ENCODE measurements around the gene SHOX. TPM values are rescaled to one million over a fixed set of nuclear protein-coding genes. Genes with fewer than 3 reads are reported as not detected.
"Not testable (repeated sequence)": the region's sequence is repeated elsewhere in the genome, so short reads cannot be mapped to it uniquely, and the experiment has no call there.

Gene SHOX
- total RNA-seq, 1 donor from 2014 or later = not detected

DNA sequence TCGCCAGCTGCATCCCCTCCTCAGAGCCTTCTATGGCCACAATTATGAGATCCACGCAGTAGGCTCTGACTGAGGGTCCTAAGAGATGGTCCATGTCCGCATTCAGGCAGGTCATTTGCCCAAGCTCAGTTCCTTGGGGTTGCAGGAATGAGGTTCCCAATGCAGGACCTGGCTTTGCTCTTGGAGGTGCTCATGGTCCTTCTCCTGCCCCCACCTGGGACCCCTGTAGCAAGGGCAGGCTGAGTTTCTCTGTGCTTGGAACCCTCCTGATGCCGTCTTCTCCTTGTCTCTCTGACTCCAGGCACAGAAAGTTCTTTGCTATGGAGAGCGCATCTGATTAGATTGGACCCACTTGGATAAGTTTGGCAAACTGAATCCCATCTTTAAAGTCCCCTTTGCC, 16.5 kb upstream of the SHOX start:
- peaks cover 17% of the 10 kb centered on the region for H3K9me3 Mint-ChIP-seq (ENCODE audit: low read depth)
- H3K27ac Mint-ChIP-seq = no peak overlapping the region
- no peak overlapping the region for H3K4me3 Mint-ChIP-seq (ENCODE audit: low read depth)
- TF ChIP-seq, protein P1, sequence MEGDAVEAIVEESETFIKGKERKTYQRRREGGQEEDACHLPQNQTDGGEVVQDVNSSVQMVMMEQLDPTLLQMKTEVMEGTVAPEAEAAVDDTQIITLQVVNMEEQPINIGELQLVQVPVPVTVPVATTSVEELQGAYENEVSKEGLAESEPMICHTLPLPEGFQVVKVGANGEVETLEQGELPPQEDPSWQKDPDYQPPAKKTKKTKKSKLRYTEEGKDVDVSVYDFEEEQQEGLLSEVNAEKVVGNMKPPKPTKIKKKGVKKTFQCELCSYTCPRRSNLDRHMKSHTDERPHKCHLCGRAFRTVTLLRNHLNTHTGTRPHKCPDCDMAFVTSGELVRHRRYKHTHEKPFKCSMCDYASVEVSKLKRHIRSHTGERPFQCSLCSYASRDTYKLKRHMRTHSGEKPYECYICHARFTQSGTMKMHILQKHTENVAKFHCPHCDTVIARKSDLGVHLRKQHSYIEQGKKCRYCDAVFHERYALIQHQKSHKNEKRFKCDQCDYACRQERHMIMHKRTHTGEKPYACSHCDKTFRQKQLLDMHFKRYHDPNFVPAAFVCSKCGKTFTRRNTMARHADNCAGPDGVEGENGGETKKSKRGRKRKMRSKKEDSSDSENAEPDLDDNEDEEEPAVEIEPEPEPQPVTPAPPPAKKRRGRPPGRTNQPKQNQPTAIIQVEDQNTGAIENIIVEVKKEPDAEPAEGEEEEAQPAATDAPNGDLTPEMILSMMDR (IDR thresholded peaks at IDR 0.05; ENCODE audit: unreplicated experiment) = no peak
- H3K27me3 Mint-ChIP-seq = peaks cover 59% of the 10 kb centered on the region
- no peaks in the 10 kb centered on the region for H3K36me3 Mint-ChIP-seq (ENCODE audit: insufficient read depth)
- H3K4me1 Mint-ChIP-seq (ENCODE audit: low read depth) = no peaks in the 10 kb centered on the region
- no peak for DNase-seq (ENCODE audit: low spot score, unreplicated experiment)

DNA sequence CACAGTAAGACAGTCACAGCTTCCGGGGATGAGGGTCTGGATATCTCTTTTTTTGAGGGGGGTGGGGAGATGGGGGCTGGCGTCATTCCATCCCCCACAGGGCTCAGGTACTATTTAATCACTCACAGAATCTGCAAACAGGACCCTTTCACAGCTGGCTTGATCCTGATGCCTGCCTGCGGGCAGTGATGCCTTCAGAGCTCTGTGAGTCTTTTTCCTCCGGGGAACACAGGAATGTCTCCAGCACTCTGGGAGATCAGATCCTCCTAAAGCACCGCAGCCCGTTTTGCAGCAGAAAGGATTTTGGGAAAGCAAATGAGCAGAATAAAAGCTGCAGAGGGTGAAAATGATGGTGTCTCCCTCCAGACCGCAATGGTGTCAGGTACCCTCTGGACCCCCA, 13.2 kb upstream of the SHOX start:
- no peaks in the 10 kb centered on the region for H3K4me1 Mint-ChIP-seq (ENCODE audit: low read depth)
- DNase-seq (ENCODE audit: low spot score, unreplicated experiment) = no peak
- H3K9me3 Mint-ChIP-seq (ENCODE audit: low read depth) = no peaks in the 10 kb centered on the region
- no peak overlapping the region for H3K4me3 Mint-ChIP-seq (ENCODE audit: low read depth)
- H3K27me3 Mint-ChIP-seq = peaks cover 81% of the 10 kb centered on the region
- H3K36me3 Mint-ChIP-seq (ENCODE audit: insufficient read depth) = no peaks in the 10 kb centered on the region
- no peak overlapping the region for H3K27ac Mint-ChIP-seq
- TF ChIP-seq, protein P1 (IDR thresholded peaks at IDR 0.05; ENCODE audit: unreplicated experiment) = no peak

DNA sequence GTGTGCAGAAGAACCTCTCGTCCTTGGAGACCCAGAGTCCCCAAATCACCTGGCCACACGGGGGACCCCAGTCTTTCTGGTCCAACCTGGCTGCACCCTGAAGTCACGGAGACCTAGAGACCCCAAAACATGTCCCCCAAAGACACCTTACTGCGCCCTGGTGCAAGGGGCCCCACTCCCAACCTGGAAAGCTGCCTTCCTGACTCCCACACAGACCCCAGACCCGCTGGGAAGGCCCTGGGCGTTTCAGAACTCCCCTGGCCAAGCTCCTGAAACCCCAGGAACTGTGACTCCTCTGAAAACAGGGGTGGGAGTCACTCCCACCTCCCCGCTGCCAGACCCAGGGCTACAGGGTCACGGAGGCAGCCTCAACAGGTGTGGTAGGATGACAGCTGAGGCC, 12.7 kb upstream of the SHOX start:
- no peak overlapping the region for H3K27ac Mint-ChIP-seq
- no peaks in the 10 kb centered on the region for H3K9me3 Mint-ChIP-seq (ENCODE audit: low read depth)
- H3K4me3 Mint-ChIP-seq (ENCODE audit: low read depth) = no peak overlapping the region
- H3K27me3 Mint-ChIP-seq = peaks cover 82% of the 10 kb centered on the region
- DNase-seq (ENCODE audit: low spot score, unreplicated experiment) = no peak
- TF ChIP-seq, protein P1 (IDR thresholded peaks at IDR 0.05; ENCODE audit: unreplicated experiment) = no peak
- H3K4me1 Mint-ChIP-seq (ENCODE audit: low read depth) = no peaks in the 10 kb centered on the region
- no peaks in the 10 kb centered on the region for H3K36me3 Mint-ChIP-seq (ENCODE audit: insufficient read depth)

DNA sequence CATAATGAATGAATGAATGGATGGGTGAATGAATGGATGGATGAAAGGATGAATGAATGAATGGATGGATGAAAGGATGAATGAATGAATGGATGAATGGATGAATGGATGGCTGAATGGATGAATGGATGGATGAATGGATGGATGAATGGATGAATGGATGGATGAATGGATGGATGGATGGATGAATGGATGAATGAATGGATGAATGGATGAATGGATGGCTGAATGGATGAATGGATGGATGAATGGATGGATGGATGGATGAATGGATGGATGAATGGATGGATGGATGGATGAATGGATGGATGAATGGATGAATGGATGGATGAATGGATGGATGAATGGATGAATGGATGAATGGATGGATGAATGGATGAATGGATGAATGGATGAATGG, 12.3 kb upstream of the SHOX start:
- H3K4me3 Mint-ChIP-seq (ENCODE audit: low read depth); H3K27ac Mint-ChIP-seq; H3K36me3 Mint-ChIP-seq (ENCODE audit: insufficient read depth); H3K4me1 Mint-ChIP-seq (ENCODE audit: low read depth); DNase-seq (ENCODE audit: low spot score, unreplicated experiment); H3K9me3 Mint-ChIP-seq (ENCODE audit: low read depth): not testable (repeated sequence)
- peaks cover 82% of the 10 kb centered on the region for H3K27me3 Mint-ChIP-seq

DNA sequence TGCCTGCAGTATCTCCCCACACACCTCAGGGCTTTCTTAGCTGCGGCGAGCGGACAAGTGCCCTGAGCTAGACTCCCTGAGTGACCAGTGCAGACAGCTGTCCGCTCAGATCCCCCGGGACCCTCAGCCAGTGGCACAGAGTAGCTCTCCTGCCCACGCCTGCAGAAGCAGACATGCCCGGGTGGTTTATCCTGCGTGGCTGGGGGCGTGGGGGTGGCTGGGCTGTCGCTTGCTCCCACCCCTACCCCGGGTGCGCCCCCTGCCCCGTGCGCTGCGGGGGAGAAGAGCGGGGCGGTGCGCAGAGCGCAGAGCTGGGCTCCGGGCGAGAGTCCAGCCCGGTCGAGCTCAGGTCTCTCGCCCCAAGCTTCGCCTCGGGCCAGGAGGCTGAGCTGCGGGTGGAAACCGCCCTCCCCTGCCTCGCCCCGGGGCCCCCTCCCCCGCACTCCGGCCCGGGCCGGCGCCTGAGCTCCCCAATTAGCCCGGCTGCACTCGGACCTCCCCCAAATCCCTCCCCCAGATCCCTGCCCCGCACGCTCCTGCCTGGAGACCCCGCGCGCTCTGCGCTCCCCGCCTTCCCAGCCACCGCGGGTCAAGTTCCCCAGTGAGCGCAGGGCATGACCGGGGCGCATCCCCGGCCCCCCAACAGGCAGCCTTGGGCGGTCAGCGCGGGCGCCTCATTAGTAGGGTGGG, 11.7 kb upstream of the SHOX start:
- no peak for DNase-seq (ENCODE audit: low spot score, unreplicated experiment)
- H3K9me3 Mint-ChIP-seq (ENCODE audit: low read depth) = no peaks in the 10 kb centered on the region
- H3K27ac Mint-ChIP-seq = no peak overlapping the region
- no peaks in the 10 kb centered on the region for H3K4me1 Mint-ChIP-seq (ENCODE audit: low read depth)
- no peaks in the 10 kb centered on the region for H3K36me3 Mint-ChIP-seq (ENCODE audit: insufficient read depth)
- H3K27me3 Mint-ChIP-seq = peaks cover 84% of the 10 kb centered on the region
- no peak overlapping the region for H3K4me3 Mint-ChIP-seq (ENCODE audit: low read depth)
- TF ChIP-seq, protein P1 (IDR thresholded peaks at IDR 0.05; ENCODE audit: unreplicated experiment) = no peak

DNA sequence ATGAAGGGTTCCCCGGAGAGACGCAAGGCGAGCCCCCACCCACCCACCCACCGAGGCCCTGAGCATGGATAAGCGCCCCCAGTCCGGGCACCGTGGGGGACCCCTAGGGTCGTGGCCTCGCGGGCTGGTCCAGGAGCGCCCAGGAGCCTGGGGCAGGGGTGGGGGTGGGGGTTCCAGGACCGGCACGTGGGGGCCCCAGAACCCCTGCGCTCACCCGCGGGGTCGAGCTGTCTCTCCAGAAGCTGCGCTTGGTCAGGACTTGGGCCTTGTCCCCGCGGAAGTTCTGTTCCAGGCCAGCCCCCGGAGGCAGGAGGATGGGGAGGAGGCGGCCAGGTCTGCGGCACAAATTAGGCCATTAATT, 11.2 kb upstream of the SHOX start:
- no peak overlapping the region for H3K4me3 Mint-ChIP-seq (ENCODE audit: low read depth)
- no peaks in the 10 kb centered on the region for H3K36me3 Mint-ChIP-seq (ENCODE audit: insufficient read depth)
- TF ChIP-seq, protein P1 (IDR thresholded peaks at IDR 0.05; ENCODE audit: unreplicated experiment) = no peak
- no peaks in the 10 kb centered on the region for H3K9me3 Mint-ChIP-seq (ENCODE audit: low read depth)
- DNase-seq (ENCODE audit: low spot score, unreplicated experiment) = no peak
- no peaks in the 10 kb centered on the region for H3K4me1 Mint-ChIP-seq (ENCODE audit: low read depth)
- no peak overlapping the region for H3K27ac Mint-ChIP-seq
- peaks cover 82% of the 10 kb centered on the region for H3K27me3 Mint-ChIP-seq

All from progenitor cell of endocrine pancreas (in vitro differentiated cells).